IPS-18a (cell line): Measurements from ENCODE around the gene POGZ.

ENCODE experiments used
- H3K27ac ChIP-seq: one replicate; pipeline ENCODE4 v1.5.1; 2013; ENCODE audit warnings: low read length
- H3K27me3 ChIP-seq: one replicate; pipeline ENCODE4 v1.6.1; 2013; ENCODE audit warnings: mild to moderate bottlenecking, low read length; ENCODE audit not compliant: control insufficient read depth, insufficient read depth
- H3K36me3 ChIP-seq: one replicate; pipeline ENCODE4 v1.6.1; 2013; ENCODE audit warnings: low read depth, low read length; ENCODE audit not compliant: control insufficient read depth
- H3K4me1 ChIP-seq: one replicate; pipeline ENCODE4 v1.6.1; 2013; ENCODE audit warnings: low read depth, low read length; ENCODE audit not compliant: control insufficient read depth
- H3K4me3 ChIP-seq: one replicate; pipeline ENCODE4 v1.5.1; 2013; ENCODE audit warnings: low read length
- H3K9ac ChIP-seq: one replicate; pipeline ENCODE4 v1.6.1; 2013; ENCODE audit warnings: mild to moderate bottlenecking, low read length, moderate library complexity
- H3K9me3 ChIP-seq: one replicate; pipeline ENCODE4 v1.6.1; 2013; ENCODE audit warnings: low read depth, low read length; ENCODE audit not compliant: control insufficient read depth

POGZ gene

DNA sequence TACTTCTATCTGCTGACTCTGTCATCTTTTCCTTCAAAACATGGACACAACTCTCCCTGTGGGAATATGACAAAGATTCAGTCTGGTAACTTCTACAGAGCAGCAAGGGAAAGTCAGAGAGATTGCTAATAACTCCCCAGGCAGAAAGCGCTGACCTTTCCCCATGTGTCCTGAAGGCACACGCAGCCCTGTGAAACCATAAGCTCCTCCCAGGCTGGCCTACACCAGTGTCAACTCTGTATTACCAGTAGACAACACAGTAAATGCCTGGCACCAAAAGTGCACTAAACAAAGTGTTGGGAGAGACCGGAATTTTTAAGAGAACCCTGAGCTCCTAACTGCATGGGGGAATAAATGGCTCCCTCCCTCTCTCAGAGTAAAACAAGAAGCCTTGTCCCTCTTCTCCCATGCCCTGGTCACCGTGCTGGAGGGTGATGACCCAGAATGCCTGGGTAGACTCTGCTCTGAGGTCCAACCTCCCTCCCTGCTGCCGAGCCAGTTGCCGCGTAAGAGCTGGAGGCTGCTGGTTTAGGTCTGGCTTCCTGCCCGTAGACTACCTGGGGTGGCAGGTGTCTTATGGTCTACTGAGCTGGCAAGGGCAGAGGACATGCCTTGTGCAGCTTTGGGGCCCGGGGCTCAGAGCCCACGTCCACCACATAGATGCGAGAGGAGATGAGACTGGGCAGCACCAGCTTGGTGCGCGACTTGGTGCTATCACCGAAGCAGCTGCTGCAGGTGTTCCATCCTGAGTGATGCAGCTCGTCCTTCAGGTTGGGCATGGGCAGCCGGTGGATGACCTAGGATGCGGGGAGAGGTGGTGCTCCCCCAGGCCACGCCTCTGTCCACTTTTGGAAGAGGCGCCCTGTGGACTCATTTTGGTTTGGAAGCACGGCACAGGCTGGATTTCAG, 90.6 kb downstream of the POGZ start:
- peaks cover 5% of the 10 kb centered on the region for H3K36me3 ChIP-seq
- H3K9ac ChIP-seq = no peak overlapping the region
- H3K4me3 ChIP-seq = no peak overlapping the region
- H3K4me1 ChIP-seq = peaks cover 9% of the 10 kb centered on the region
- no peaks in the 10 kb centered on the region for H3K27me3 ChIP-seq
- H3K9me3 ChIP-seq = no peaks in the 10 kb centered on the region
- H3K27ac ChIP-seq = no peak overlapping the region

DNA sequence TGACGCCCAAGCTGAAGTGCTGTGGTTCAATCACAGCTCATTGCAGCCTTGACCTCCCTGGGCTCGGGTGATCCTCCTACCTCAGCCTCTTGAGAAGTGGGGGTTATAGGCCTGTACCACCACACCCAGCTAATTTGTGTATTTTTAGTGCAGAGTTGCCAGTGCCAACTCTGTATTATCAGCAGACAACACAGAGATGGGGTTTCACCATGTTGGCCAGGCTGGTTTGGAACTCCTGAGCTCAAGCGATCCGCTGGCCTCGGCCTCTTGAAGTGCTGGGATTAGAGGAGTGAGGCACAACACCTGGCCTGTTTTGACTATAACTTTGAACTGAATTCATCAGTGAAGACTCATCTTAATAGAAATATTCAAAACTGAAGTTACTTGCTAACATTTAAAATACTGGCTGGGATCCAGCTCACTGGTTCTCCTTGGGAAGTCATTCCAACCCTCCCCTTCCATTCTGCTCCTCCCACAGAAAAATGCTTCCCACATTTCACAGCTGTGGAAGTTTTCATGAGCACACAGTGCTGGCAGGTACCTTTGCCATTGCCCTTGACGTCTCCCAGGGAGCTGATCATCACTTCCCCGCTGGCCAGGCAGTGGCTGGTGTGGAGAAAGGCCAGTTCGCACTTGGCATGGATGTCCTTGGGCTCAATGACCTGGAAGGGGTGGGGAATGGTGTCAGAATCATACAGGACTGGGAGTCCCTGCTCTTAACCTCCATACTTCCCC, 91.5 kb downstream of the POGZ start:
- no peak overlapping the region for H3K27ac ChIP-seq
- peaks cover 2% of the 10 kb centered on the region for H3K9me3 ChIP-seq
- no peak overlapping the region for H3K4me3 ChIP-seq
- H3K4me1 ChIP-seq = peaks cover 9% of the 10 kb centered on the region
- H3K36me3 ChIP-seq = peaks cover 5% of the 10 kb centered on the region
- H3K9ac ChIP-seq = no peak overlapping the region
- H3K27me3 ChIP-seq = no peaks in the 10 kb centered on the region

DNA sequence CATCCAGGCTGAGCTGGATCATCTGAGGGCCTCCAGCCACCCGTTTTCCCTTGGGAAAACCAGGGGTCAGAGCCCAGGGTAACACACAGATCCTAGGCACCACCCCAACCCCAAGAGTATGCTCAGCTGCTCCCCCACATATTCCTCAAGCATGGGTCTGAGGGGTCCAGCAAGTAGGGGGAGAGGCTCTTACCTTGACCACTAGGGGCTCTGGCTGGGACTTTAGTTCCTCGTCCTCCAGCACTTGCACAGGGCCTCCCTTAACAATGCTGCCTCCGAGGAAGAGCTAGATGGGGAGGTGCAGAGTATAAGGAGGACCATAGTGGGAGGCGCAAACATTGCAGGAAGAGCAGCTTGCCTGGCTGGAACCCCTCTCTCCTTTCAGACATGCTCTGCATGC, 94.3 kb downstream of the POGZ start:
- H3K9me3 ChIP-seq = peaks cover 4% of the 10 kb centered on the region
- peaks cover 5% of the 10 kb centered on the region for H3K36me3 ChIP-seq
- H3K4me1 ChIP-seq = no peaks in the 10 kb centered on the region
- no peak overlapping the region for H3K9ac ChIP-seq
- no peaks in the 10 kb centered on the region for H3K27me3 ChIP-seq
- H3K4me3 ChIP-seq = no peak overlapping the region
- no peak overlapping the region for H3K27ac ChIP-seq

DNA sequence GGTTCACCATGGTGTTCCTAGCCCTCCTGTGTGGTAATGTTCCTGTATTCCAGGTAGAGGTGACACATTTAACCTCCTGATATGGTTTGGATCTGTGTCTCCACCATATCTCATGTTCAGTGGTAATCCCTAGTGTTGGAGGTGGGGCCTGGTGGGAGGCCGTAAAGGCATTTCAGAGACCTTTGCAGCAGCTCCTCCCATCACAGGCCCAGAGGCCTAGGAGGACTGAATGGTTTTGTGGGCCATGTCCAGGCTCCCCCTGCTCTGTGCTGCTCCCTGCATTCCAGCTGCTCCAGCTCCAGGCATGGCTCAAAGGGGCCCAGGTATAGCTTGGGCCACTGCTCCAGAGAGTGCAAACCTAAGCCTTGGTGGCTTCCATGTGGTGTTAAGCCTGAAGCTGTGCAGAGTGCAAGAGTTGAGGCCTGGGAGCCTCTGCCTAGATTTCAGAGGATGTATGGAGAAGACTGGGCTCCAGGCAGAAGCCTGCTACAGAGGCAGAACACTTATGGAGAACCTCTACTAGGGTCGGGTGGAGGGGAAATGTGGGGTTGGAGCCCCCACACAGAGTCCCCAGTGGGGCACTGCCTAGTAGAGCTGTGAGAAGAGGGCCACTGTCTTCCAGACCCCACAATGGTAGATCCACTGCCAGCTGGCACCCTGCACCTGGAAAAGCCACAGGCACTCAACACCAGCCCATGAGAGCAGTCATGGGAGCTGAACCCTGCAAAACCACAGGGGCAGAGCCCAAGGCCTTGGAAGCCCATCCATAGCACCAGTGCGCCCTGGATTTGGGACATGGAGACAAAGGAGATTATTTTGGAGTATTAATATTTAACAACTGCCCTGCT, 96.8 kb downstream of the POGZ start:
- no peak overlapping the region for H3K9ac ChIP-seq
- peaks cover 4% of the 10 kb centered on the region for H3K9me3 ChIP-seq
- H3K27ac ChIP-seq = no peak overlapping the region
- H3K27me3 ChIP-seq = no peaks in the 10 kb centered on the region
- no peak overlapping the region for H3K4me3 ChIP-seq
- H3K4me1 ChIP-seq = no peaks in the 10 kb centered on the region
- peaks cover 5% of the 10 kb centered on the region for H3K36me3 ChIP-seq

DNA sequence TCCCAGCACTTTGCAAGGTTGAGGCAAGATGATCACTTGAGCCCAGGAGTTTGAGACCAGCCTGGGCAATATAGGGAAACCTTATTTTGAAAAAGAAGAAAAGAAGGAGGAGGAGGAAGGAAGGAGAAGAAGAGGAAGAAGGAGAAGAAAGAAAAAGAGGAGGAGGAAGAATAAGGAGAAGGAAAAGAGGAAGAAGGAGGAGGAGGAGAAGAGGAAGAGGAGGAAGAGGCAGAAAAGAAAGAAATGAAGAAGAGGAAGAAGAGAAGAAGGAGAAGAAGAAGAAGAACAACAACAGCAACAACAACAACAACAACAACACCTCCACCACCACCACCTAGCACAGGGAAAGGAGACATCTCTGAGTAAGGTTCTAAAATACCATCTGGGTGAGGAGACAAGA, 97.4 kb downstream of the POGZ start:
- H3K36me3 ChIP-seq = peaks cover 5% of the 10 kb centered on the region
- H3K27me3 ChIP-seq = no peaks in the 10 kb centered on the region
- peaks cover 4% of the 10 kb centered on the region for H3K9me3 ChIP-seq
- H3K9ac ChIP-seq = no peak overlapping the region
- no peak overlapping the region for H3K27ac ChIP-seq
- H3K4me3 ChIP-seq = no peak overlapping the region
- H3K4me1 ChIP-seq = no peaks in the 10 kb centered on the region

DNA sequence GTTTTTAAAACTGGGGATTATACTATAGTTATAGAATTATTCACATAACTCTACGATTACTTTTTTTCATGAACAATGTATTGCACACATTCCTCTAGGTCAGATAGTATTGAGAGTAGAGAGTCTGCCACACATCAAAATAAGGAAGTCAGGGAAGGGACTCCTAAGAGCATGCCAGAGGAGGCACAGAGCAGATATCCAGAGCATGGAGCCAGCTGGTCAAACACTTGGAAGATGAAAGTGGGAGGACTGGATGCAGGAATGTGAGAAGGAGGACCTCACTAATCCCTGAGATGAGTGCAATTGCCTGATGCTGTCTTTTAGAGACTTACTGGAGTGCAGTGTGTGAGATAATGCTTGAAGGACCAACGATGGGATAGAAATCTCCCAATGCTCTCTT, 102.6 kb downstream of the POGZ start:
- no peak overlapping the region for H3K9ac ChIP-seq
- H3K27me3 ChIP-seq = no peaks in the 10 kb centered on the region
- no peaks in the 10 kb centered on the region for H3K36me3 ChIP-seq
- no peaks in the 10 kb centered on the region for H3K4me1 ChIP-seq
- H3K9me3 ChIP-seq = peaks cover 5% of the 10 kb centered on the region
- H3K27ac ChIP-seq = no peak overlapping the region
- no peak overlapping the region for H3K4me3 ChIP-seq
